GM12801 (cell line): Measurements from ENCODE around the gene SLC15A3.

Experiments
- CTCF ChIP-seq: IDR thresholded peaks from one replicate; pipeline ENCODE4 v1.5.1; 2011; ENCODE audit warnings: control low read depth; ENCODE audit not compliant: insufficient read length; ENCODE audit errors: extremely low read depth

The SLC15A3 gene

GRCh38 chr11:60921777-60922335 is 30.1 kb downstream of the SLC15A3 start:
- TF ChIP-seq CTCF = no peak

DNA sequence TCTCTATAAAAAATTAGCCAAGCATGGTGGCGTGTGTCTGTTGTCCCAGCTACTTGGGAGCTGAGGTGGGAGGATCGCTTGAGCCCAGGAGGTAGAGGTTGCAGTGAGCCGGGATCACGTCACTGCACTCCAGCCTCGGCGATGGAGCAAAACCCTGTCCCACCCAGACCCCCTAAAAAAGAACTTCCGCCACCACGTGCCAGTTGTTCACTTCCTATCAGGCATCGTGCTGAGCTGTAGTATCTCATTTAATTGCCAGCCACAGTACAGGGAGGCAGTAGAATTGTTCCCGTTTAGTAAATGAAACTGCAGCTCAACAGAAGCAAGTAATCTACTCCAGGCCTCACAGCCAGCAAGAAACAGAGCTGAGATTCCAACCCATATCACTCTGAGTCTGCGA is 30.7 kb downstream of the SLC15A3 start:
- TF ChIP-seq CTCF = no peak

- TF ChIP-seq CTCF = no peak
Measured at GRCh38 chr11:60919956-60920355, 32.0 kb downstream of the SLC15A3 start.

DNA sequence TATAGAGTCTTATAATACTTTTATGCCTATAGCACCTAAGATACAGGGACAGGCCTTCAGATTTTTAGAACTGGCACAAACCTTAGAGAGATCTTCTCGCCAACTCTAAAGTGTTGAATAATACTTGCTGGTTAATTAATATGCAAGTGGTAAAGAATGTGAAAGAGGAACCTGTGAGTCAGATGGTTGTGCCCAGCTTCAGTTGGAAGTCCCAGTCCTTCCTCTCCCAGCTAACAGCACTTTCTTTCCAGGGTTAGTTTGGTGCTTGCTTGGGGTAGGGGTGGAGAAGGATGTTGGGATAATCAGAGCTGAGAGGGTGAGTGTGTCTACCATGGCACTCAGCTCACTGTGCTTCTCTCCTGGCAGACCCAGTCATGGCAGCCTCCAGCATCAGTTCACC is 32.7 kb downstream of the SLC15A3 start:
- no peak for TF ChIP-seq CTCF

- no peak for TF ChIP-seq CTCF
Measured at GRCh38 chr11:60918939-60919265, 33.1 kb downstream of the SLC15A3 start.

GRCh38 chr11:60918251-60918938 is 33.6 kb downstream of the SLC15A3 start:
- TF ChIP-seq CTCF = no peak

- TF ChIP-seq CTCF = no peak
Measured at GRCh38 chr11:60917267-60917666, 34.7 kb downstream of the SLC15A3 start.
